Measurements from ENCODE around the gene ANO7. TPM values are rescaled to one million over a fixed set of nuclear protein-coding genes. Genes with fewer than 3 reads are reported as not detected.

Gene ANO7
- total and polyA plus RNA-seq, 11 donors, result 0.67 to 3.0 (median 1.1) TPM

DNA sequence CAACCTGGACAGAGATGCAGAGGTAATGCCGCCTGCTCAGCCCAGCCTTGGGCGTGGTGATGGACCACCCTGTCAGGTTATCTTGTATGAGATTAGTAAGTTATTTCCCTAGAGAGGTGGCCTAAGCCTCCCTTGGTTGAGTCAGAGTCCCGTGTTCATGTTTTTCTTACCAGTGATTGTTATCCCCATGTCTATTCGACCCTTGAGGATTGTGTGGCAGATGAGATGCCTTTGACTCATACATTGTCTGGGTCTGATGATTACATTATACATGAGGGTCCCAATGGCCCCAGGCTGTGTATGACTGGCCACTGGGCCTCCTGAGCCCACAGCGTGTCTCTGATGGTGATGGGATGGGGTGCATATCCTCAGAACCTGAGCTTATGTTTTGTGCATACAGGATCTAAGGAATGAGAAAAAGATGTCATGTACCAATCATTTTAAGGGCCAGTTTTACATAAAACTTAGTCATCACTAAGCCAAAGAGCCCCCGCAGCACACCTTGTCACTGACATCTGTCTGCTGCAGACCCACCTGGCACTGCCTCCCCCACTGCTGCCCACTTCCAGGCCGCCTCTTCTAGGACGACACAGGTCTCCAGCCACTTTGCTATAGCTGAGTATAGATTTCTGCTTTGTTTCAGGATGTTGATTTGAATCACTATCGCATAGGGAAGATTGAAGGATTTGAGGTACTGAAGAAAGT, 30.5 kb upstream of the ANO7 start:
- H3K36me3 ChIP-seq, result peaks cover 0 to 67% (median 56%) of the 10 kb centered on the region in 9 donors
- H3K27ac ChIP-seq, result no peak overlapping the region
- no peak for ATAC-seq
- DNase-seq, result no peak
- H3K4me1 ChIP-seq, result peaks cover 0 to 18% (median 17%) of the 10 kb centered on the region in 12 donors
- no peaks in the 10 kb centered on the region for H3K27me3 ChIP-seq
- WGBS, 4 donors, result 92 to 94% (median 93%) methylated on average over 9 of the region's 9 CpGs
- no peaks in the 10 kb centered on the region for H3K9me3 ChIP-seq
- H3K4me3 ChIP-seq, result no peak overlapping the region
- intact Hi-C loops (cut with DNase I), result loop anchor here in 1 of 10 donors (10.0 kb wide), 1 partner anchor 477 kb away; the partner anchor contains the start of genes ATG4B and THAP4
- TF ChIP-seq POLR2A (IDR thresholded peaks at IDR 0.05), result no peak
- TF ChIP-seq, protein P1, sequence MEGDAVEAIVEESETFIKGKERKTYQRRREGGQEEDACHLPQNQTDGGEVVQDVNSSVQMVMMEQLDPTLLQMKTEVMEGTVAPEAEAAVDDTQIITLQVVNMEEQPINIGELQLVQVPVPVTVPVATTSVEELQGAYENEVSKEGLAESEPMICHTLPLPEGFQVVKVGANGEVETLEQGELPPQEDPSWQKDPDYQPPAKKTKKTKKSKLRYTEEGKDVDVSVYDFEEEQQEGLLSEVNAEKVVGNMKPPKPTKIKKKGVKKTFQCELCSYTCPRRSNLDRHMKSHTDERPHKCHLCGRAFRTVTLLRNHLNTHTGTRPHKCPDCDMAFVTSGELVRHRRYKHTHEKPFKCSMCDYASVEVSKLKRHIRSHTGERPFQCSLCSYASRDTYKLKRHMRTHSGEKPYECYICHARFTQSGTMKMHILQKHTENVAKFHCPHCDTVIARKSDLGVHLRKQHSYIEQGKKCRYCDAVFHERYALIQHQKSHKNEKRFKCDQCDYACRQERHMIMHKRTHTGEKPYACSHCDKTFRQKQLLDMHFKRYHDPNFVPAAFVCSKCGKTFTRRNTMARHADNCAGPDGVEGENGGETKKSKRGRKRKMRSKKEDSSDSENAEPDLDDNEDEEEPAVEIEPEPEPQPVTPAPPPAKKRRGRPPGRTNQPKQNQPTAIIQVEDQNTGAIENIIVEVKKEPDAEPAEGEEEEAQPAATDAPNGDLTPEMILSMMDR (IDR thresholded peaks at IDR 0.05), result no peak

DNA sequence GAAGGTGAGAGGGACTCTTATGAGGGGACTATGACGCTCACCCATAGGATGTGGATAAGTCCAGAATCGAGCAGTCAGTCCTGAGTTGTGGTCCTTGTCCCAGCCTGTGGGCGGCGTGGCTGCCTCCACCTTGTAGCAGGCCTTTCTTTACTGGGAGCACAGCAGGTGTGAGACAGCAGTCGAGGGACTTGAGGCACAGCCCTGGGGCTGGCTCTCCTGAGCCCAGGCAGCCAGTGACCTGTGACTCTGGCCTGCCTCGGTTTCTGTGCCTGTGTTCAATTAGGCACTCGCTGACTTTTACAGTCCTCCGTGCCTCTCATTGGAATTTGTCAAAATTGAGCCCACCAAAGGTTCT, 30.0 kb upstream of the ANO7 start:
- H3K9me3 ChIP-seq, result no peaks in the 10 kb centered on the region
- H3K36me3 ChIP-seq, result peaks cover 0 to 70% (median 60%) of the 10 kb centered on the region in 9 donors
- no peak overlapping the region for H3K4me3 ChIP-seq
- H3K4me1 ChIP-seq, result peaks cover 0 to 23% (median 18%) of the 10 kb centered on the region in 12 donors
- no peak for ATAC-seq
- TF ChIP-seq, protein P1 (IDR thresholded peaks at IDR 0.05), result no peak
- TF ChIP-seq POLR2A (IDR thresholded peaks at IDR 0.05), result no peak
- no peak overlapping the region for H3K27ac ChIP-seq
- H3K27me3 ChIP-seq, result no peaks in the 10 kb centered on the region
- no peak for DNase-seq
- intact Hi-C loops (cut with DNase I), result loop anchor here in 1 of 10 donors (10.0 kb wide), 1 partner anchor 476 kb away; the partner anchor contains the start of genes ATG4B and THAP4
- 85 to 91% (median 87%) methylated on average over 8 of the region's 8 CpGs for WGBS, 4 donors

DNA sequence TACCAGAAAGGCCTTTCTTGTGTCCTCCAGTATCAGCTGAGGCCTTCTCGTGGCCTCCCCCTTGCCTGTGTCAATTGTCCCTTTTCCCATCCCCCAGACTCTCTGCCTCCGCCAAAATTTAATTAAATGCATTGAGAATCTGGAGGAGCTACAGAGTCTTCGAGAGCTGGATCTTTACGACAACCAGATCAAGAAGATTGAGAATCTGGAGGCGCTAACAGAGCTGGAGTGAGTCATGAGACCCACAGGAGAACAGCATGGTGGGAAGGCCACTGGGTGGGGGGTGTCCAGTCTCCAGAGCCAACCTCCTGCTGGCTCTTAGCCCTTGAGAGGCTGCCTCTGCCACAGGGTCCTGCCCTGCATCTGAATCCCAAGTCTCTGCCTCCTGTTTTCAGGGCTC, 29.4 kb upstream of the ANO7 start:
- DNase-seq, result no peak
- TF ChIP-seq, protein P1 (IDR thresholded peaks at IDR 0.05), result no peak
- no peak for TF ChIP-seq POLR2A (IDR thresholded peaks at IDR 0.05)
- WGBS, 4 donors, result 95 to 97% (median 96%) methylated on average over 5 of the region's 5 CpGs
- peaks cover 0 to 26% (median 18%) of the 10 kb centered on the region in 12 donors for H3K4me1 ChIP-seq
- no peaks in the 10 kb centered on the region for H3K9me3 ChIP-seq
- no peaks in the 10 kb centered on the region for H3K27me3 ChIP-seq
- no peak overlapping the region for H3K4me3 ChIP-seq
- no peak overlapping the region for H3K27ac ChIP-seq
- peaks cover 0 to 70% (median 60%) of the 10 kb centered on the region in 9 donors for H3K36me3 ChIP-seq
- intact Hi-C loops (cut with DNase I), result loop anchor here in 1 of 10 donors (10.0 kb wide), 1 partner anchor 476 kb away; the partner anchor contains the start of genes ATG4B and THAP4
- ATAC-seq, result no peak

DNA sequence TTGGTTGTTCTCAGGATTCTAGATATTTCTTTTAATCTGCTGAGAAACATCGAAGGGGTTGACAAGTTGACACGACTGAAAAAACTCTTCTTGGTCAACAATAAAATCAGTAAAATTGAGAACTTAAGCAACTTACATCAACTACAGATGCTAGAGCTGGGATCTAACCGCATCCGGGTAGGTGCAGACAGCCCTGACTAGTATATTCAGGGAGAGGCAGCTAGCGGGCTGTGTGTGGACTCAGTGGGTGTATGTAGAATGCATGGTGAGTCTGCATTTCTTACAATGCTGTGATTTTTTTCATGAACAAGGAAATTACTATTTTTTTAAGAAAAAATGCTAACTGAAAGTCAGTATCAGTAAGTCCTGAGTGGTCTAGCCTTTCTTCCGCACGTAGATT, 28.2 kb upstream of the ANO7 start:
- no peak for DNase-seq
- no peak for ATAC-seq
- Histone ChIP-seq H3K4me1 (peaks cover 0 to 26% (median 18%) of the 10 kb centered on the region in 12 donors), H3K4me3 (no peak overlapping the region), H3K27me3 (no peaks in the 10 kb centered on the region), H3K36me3 (peaks cover 0 to 75% (median 61%) of the 10 kb centered on the region in 9 donors), H3K9me3 (no peaks in the 10 kb centered on the region), H3K27ac (no peak overlapping the region)
- no peak for TF ChIP-seq POLR2A (IDR thresholded peaks at IDR 0.05)
- TF ChIP-seq, protein P1 (IDR thresholded peaks at IDR 0.05), result no peak
- intact Hi-C loops (cut with DNase I), result loop anchor here in 1 of 10 donors (5.0 kb wide), 1 partner anchor 58 kb away; the partner anchor contains the start of gene MTERF4
- WGBS, 4 donors, result 97 to 99% (median 98%) methylated on average over 7 of the region's 7 CpGs
